ENCODE data around the gene DIO3. TPM values are rescaled to one million over a fixed set of nuclear protein-coding genes. Genes with fewer than 3 reads are reported as not detected.

Gene DIO3
- total RNA-seq, 1 donor from 2014 or later = 1.8 TPM

DNA sequence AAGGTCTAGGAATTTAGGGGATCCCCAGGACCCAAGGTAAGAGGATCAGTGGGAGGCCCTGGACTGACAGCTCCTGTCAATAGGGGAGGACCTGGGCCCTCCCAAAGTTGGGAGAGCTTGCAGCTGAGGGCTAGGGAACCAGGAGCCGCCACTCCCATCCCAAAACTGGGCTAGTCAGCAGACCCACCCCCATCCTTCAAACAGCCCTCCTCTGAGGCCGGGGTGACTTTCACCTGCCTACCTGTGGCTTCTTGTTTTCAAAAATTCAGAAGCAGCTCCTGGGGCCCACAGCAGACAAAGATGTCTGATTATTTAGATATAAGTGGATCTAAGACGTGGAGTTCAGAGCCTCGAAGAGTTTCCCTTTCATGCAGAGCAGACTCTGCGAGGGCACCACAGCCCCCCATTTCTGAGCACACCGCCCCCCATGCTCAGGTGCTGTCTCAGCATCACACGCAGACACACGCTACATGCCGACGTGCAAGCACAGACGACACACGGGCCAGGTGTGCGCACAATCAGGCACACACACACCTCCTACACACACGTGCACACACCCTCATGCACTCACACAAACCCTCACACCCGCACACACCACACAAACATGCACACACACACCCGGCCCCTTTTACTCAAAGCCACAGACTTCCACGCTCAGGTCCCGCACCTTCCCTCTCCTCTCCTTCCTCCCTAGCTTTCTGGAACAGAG is 21.9 kb downstream of the DIO3 start:
- DNase-seq (ENCODE audit: low spot score) = no peak

DNA sequence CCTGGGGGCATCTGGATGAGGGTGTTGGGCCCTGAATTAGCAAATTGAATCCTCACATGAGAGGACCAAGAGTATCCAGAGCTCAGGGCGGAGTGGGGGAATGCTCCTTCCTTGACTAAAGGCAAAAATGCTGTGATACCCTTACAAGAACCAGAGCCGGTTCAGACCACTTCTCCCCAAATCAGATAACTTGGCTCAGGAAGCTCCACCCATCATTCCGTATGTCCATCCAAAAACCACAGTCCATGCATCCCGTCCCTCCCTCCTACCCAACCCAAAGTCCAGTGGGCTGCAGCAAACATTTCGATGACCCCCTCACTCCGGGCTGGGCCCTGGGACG is 22.4 kb downstream of the DIO3 start:
- DNase-seq (ENCODE audit: low spot score) = no peak

DNA sequence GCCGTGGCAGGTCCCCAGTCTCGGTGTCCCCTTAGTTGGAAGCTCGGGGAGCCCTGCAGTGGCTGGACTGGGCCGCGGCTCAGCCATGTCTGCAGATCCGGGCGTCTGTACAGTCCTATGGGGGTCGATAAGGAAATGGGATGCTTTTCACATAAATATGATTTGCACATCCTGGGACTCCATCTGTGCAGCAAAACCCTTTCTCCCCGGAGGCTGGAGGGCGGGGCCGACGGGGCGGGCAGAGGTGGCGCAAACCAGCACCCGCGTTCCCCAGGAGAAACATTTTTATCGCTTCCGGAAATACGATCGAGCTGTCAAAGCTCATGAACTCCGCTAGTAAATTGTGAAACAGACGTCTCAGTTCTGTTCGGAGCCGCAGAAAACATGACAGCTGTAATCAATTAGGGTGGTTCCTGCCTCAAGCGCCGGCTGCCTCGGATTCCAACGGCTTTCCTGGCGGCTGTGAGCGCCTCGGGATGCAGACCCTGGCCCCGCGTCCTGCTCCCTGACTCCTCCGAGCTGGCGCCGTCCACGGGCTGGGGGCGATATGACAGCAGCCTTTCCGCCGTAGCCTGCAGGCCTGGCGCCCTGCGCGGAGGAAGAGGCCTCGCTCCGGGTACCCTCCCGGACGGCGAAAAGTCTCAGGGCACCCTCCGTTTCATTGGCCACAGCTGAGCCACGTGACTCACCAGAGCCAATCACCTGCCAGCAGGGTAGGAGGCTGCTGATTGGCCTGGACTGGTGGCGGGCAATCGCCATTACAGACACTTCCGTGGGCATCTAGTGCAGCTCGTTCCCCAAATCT is 23.0 kb downstream of the DIO3 start:
- DNase-seq (ENCODE audit: low spot score) = no peak

DNA sequence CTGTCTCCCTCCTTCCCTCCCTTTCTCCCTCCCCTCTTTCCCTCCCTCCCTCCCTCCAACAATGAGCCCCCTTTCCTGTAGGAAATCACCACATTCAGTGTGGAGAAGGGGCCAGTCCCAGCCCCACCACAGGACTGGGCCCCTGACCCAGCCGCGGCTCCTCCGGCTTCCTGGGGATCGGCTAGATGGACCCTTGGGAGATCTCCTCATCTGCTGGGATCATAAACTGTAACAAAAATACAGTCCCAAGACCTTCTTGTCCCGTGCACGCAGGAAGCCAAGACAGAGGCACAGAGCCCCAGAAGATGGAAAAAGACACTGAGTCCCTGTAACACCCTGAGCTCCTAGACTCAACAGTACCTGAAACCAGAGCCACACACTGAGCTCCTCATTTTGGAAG is 23.9 kb downstream of the DIO3 start:
- DNase-seq (ENCODE audit: low spot score) = no peak

DNA sequence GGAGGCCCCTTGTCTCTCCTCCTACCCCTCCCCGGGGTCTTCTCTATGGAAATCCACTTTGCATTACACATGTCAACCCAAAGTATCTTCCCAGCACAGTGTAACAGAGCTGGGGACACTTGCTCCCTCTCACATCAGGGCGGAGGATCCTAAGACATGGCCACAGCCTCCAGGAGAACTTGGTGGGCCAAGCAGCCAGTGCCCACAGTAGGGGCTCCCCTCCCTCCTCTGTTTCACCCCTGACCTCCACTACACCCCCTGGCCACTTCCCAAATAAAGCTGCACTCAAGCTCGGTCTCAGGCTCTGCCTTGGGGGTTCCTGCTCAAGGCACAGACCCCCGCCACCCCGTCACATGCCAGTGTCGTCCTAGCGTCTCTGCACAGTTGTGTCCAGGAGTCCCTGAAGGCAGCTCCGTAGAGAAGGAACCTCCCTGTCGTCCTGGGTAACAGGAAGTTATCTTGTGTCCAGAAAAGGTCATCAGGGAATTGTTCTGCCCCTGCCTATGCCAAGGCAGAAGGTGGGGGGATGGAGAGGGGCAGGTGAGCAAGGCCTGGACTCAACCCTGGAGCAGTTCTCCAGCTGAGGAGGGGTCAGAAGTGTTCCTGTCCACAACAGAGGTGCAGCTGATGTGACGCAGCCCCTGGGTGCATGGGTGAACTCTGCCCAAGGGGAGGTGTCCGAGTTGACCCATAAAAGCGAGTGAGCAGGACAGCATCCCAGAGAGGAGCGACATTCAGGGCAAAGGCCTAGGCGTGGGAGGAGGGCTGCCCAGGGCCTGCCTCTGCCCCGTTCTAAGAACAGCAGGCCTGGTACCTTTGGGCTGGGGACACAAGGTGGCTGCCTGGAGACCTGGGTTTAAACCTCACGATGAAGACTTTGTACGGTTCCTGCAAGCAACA is 25.5 kb downstream of the DIO3 start:
- no peak for DNase-seq (ENCODE audit: low spot score)

DNA sequence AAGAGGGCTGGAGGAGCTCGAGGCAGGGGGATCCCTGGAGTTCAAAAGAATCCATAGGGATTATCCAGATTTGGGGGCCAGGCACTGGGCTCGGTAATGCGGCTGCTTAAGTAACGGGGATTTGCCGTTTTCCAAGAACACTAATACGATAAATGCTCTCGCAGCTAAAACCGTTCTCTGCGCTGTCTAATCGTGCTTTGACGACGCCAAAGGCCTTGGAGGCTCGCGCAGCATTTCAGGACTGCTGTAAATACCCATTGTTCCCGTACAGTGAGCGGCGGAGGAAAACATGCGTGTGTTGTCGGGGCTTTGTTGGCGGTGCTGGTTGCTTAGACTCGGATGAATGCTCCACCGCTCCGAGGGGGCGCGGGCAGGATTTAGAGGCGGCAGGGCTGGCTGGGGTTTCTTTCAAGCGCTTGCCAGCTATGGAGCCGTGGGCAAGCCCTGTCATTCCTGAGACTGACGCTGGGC is 26.2 kb downstream of the DIO3 start:
- no peak for DNase-seq (ENCODE audit: low spot score)

DNA sequence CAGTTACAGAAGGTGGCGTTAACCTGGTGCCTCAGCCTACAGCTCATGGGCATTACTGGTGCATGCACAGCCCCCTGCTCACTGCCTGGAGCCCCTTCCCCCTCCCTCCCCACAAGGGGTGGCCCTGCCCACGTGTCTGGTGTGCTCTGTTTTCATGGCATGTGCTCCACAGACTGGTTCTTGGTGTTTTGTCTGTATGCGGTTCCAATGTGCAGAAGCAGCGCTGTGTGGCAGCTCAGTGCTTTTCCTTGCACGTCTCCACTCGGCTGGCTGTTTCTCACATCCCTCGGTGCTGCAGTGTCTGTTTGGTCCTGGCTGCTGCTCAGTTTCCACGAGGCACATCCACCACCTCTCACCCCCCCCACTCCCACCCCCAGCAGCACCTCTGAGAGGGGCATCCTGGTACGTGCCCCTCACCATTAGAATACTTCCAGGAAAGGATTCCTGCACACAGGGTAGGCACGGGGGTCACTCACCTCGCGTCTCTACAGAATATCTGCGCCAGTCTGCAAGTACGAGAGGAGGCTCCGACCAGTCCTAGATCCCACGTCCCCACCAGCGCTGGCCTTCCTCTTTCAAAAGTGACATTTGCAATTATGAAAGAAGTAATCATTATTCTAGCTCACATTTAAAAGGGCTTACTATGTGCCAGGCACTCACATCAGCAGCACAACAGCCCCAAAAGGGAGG is 27.1 kb downstream of the DIO3 start:
- DNase-seq (ENCODE audit: low spot score) = no peak

DNA sequence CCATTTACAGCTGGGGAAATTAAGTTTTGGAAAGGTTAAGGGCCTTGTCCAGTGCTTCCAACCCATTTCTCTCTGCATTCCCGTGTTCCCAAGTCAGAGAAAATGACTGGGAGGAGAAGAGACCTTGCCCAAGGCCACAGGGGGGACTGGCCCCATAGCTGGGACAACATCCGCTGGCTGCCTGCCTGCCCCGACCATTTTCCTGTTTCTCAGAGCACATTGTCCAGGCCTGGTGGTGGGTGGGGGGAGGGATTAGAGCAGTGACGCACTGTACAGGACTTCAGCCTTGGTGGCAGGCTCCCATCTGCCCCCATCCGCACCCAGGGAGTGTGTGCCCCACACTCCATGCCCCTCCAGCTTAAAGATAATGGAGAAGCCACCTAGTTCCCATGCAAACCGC is 27.7 kb downstream of the DIO3 start:
- no peak for DNase-seq (ENCODE audit: low spot score)

DNA sequence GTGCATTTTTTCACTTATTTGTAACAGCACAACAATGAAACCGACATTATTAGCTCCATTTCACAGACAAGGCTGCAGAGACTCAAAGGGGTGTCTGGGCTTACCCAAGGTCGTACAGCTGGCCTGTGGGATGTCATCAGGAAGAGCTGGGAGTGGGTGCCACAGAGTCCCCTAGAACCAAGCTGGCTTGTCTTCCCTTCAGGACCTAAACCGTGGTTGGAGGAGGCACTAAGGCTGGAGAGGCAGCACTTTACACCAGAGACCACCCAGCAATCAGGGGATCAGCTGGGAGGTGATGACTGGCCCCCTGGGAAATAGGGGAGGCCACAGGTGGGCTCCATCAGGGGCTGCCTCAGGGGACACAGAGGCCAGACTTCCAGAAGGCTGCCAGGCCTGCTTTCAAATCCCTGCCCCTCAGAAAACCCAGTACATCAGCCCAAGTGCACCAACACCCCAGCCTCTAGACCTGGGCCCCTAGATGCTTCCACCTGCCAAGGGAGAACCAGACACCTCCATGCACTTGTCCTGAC is 28.3 kb downstream of the DIO3 start:
- no peak for DNase-seq (ENCODE audit: low spot score)

DNA sequence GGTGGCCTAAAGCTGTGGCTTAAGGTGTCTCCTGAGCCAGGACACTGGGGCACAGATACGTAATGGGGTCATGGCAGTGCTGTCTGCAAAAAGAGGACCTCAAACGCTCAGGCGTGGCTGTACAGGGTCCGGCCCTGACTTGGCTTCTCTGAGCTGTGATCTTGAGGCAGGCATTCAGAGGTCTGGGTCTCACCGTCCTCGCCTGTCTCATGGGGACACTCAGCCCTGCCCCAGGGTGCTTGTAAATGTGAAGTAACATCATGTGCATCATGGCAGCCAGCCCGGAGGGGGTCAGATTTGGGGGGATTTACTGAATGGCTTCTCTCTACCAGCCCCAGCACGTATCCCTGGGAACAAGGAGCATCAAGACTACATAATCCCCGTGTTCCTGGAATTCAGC is 28.8 kb downstream of the DIO3 start:
- DNase-seq (ENCODE audit: low spot score) = no peak

DNA sequence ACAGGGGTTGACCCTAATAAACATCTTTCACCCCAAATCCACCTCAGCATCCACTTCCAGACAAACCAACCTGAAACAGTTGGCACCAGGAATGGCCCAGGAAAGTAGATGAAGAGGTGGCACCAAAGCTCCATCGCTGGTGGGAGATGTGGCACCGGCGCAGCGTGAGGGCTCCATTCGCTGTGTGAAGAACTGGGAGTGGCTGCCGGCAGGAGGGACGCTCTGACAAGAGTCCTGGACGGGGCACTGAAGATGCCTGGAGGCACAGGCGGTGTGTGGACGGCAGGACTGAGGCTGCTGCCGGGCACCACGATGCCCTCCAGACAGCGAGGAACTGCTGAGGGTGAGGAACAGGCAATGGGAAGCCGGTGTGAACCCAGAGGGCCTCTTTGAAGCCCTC is 29.3 kb downstream of the DIO3 start:
- no peak for DNase-seq (ENCODE audit: low spot score)

DNA sequence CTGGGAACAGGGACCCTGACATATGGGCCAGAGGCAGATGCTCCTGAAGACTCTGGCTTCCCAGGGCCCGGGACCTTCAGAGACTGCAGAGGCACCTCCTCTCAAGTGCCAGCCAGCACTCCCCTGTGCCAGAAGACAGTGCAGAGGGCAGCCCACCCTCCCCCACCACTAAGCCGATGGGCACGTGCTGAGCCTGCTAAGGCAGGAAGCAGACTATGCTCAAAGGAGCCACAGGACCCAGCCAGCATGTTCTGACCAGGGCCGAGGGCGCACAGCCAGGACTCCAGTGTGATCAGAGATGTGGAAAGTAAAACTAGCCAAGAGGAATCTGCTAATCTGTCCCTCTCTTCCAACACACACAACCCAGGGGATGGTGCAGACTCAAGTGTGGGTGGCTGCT is 29.8 kb downstream of the DIO3 start:
- DNase-seq (ENCODE audit: low spot score) = no peak

DNA sequence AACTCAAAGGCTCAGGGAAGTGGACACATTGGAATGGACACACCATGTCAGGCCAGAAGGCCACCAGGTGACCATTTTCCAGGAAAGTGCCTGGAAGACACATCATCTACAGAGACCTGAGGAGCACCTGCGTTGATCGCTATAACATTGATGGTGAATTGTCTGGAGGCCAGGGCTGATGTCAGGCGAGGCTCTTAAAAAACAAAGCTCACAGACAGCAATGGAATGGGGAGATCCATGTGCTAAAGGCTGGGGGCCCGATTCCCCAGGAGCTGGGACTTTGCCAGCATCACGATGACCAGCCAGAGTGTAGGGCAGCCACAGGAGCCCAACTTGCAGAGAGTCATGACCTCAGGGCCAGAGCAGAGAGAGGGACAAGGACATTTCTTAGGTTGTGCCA is 30.3 kb downstream of the DIO3 start:
- no peak for DNase-seq (ENCODE audit: low spot score)

DNA sequence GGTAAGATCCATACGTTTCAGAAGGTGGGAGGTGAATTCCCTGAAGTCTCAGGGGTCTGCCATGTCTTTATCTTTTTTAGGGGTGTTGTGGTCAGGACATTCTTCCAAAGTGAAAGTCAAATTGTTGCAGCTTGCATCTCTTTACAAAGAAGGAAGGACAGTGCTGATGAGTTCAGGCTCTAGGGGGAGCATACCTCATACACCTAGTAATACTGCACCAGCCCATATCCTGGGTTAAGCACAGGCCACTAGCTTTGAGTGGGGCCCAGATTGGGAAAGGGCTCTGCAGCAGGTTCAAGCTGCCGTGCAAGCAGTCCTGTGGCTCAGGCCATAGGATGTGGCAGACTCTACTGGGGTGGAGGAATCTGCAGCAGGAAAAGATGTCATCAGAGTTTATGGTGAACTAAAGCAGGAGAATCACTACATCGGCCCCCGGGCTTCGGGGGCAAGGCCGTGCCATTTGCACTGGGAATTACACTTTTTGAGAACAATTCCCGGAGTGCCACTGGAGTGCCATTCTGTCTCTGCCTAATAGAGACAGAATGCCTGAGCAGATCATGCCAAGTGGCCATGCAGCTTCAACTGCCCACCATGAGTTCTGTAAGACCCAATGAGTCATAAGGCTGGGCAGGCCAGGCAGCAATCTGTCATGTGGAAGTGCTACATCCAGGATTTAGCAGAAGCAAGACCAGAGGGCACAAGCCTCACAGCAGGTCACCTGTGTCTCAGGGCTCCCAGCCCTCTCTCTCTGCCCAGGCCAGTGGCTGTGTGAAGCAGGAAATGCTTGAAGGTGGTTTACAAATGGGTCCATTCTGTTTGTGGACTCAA is 32.3 kb downstream of the DIO3 start:
- no peak for DNase-seq (ENCODE audit: low spot score)

DNA sequence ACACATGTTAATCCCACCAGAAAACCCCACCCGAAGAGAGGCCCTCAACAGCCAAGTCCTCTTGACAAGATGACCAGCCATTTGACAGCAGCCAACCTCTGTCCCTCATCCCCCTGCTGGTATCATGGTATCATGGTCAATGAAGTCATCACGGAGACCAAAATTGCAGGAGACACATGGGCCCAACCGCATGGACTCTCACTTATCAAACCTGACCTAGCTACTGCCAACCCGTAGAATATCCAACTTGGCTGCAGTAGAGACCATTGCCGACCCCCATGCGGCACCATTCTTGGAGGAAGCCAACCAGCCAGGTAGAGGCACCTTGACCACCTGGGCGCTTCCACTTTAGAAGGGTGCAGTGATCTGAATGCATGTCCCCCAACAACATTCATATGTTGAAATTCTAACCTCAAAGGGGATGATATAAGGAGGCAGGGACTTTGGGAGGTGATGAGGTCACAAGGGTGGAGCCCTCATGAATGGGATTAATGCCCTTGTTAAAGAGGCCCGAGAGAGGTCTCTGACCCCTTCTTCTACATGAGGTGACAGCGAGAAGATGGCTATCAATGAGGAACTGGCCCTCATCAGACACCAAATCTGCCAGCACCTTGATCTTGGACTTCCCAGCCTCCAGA is 33.3 kb downstream of the DIO3 start:
- no peak for DNase-seq (ENCODE audit: low spot score)

DNA sequence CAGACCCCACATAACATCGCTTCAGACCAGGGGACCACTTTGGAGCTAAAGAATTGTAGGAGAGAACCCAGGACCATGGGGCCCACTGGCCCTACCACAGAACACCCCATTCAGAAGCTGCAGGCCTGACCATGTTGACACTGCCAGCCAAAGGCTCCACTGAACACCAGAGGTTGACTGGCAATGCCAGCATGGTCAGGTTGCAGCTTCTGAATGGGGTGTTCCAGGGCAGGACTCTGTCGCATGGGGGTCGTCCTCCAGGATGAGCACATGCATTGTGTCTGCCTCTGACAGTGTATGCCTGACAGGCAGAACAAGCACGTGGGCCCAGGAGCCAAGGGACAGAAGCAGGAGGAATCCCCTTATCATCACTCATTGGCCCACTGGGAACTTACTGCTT is 34.1 kb downstream of the DIO3 start:
- no peak for DNase-seq (ENCODE audit: low spot score)

DNA sequence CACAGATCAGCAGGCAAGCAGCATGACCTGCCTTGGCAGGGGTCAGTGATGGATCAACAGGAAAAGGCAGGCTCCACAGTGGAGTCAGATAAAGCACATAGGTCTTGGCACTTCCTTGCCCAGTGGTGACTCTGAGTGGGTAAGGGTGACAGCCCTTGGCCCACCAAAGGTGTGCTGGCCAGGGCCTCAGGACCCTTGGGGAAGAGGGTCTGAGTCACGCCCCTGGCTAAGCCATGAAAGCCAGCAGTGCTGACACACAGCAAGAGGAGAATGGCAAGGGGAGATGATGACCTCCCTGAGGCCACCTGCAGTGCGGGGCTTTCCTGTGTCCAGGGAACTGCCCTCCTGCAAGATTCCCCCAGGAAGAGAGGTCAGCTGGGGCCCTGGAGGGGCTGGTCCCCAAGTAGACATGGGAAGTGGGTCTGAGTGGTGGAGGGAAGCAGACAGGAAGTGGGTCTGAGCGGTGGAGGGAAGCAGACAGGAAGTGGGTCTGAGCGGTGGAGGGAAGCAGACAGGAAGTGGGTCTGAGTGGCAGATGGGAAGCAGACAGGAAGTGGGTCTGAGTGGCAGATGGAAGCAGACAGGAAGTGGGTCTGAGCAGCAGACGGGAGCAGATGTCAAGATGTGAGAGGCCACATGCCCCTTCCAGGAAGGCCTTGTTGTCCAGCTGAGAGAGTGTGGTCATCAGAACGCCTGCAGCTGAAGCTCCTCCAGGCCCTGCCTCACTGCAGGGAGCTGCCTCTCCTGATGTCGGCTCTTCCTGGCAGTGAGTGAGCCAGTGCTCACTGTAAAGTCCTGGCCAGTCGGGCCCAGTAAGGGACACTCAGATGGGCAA is 34.8 kb downstream of the DIO3 start:
- DNase-seq (ENCODE audit: low spot score) = no peak

DNA sequence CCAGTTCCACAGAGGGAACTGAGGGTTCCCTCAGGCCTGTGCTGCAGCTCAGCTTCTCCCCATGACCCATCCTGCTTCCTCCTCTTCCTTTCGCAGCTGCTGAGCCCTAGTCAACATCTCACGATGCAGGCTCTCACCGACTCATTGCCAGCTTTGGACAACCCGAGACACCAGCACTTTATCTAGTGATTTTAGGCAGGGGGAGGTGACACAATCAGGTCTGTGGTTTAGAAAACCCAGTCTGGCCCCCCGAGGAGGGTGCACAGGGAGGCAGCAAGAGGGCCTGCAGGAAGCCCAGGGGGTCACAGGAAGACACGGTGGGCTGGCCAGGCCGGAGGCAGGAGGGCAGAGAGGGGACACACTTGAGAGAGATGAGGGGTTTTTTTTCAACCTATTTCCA is 35.4 kb downstream of the DIO3 start:
- no peak for DNase-seq (ENCODE audit: low spot score)

DNA sequence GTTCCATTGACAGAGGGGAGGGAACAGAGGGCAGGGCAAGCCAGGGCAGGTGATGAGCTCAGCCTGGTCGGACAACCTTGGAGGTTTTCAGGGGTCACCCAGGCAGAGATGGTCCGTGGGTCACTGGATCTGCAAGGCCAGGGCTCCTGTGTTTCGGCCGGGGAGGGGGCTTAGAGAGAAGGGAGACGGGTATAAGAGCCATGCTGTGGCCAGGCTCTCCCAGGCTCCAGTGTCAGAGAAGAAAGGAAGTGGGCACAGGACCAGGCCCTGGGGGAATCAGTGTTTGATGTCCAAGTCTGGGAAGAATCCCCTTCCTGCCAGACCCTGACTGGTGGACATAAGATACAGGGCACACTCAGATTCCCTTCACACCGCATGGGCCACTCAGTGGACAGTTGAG is 36.9 kb downstream of the DIO3 start:
- no peak for DNase-seq (ENCODE audit: low spot score)
